Astrocyte (in vitro differentiated cells and primary cell): ENCODE data around the gene JMJD6. TPM values are rescaled to one million over a fixed set of nuclear protein-coding genes. Genes with fewer than 3 reads are reported as not detected.

Experiments
- DNase-seq: peaks from one replicate; pipeline ENCODE4 v3.0.0-alpha.2; 2010; ENCODE audit warnings: low read depth
- FAIRE-seq: peaks from 2 replicates; lab custom pipeline; 2011; peaks lifted over from hg19 to GRCh38; lab: Jason Lieb, UNC
- H2AFZ ChIP-seq: 2 replicates; pipeline ENCODE4 v1.6.0; 2012; ENCODE audit warnings: low read depth, low read length, inconsistent platforms
- H3K27ac ChIP-seq: 2 replicates; pipeline ENCODE4 v1.5.1; 2011; ENCODE audit warnings: low read depth, low read length, inconsistent platforms
- H3K27me3 ChIP-seq: 2 replicates; pipeline ENCODE4 v1.6.0; 2011; ENCODE audit warnings: low read length, inconsistent platforms; ENCODE audit not compliant: insufficient read depth
- H3K36me3 ChIP-seq: 2 replicates; pipeline ENCODE4 v1.5.1; 2011; ENCODE audit warnings: low read length, inconsistent platforms; ENCODE audit not compliant: insufficient read depth
- H3K4me1 ChIP-seq: 2 replicates; pipeline ENCODE4 v1.5.1; 2011; ENCODE audit warnings: low read length, inconsistent platforms; ENCODE audit not compliant: insufficient read depth
- H3K4me2 ChIP-seq: 2 replicates; pipeline ENCODE4 v1.6.0; 2012; ENCODE audit warnings: low read length, inconsistent platforms
- H3K4me3 ChIP-seq: 2 replicates; pipeline ENCODE4 v1.5.1; 2011; ENCODE audit warnings: low read depth, mild to moderate bottlenecking, low read length, inconsistent platforms; ENCODE audit not compliant: insufficient read depth
- H3K79me2 ChIP-seq: 2 replicates; pipeline ENCODE4 v1.6.0; 2012; ENCODE audit warnings: mild to moderate bottlenecking, low read length, inconsistent platforms; ENCODE audit not compliant: insufficient read depth
- H3K9ac ChIP-seq: 2 replicates; pipeline ENCODE4 v1.6.0; 2012; ENCODE audit warnings: mild to moderate bottlenecking, low read length, inconsistent platforms
- H3K9me3 ChIP-seq: 2 replicates; pipeline ENCODE4 v1.5.1; 2012; ENCODE audit warnings: low read depth, mild to moderate bottlenecking, low read length, inconsistent platforms; ENCODE audit not compliant: insufficient read depth
- H4K20me1 ChIP-seq: 2 replicates; pipeline ENCODE4 v1.6.0; 2012; ENCODE audit warnings: low read length, inconsistent platforms; ENCODE audit not compliant: insufficient read depth
- H3K27ac Mint-ChIP-seq: one replicate; pipeline ENCODE4 v1.8.0; 2021; ENCODE audit warnings: mild to moderate bottlenecking, mixed read lengths; ENCODE audit not compliant: unreplicated experiment
- H3K27me3 Mint-ChIP-seq: one replicate; pipeline ENCODE4 v1.8.0; 2021; ENCODE audit warnings: low read depth, mixed read lengths; ENCODE audit not compliant: unreplicated experiment
- H3K36me3 Mint-ChIP-seq: one replicate; pipeline ENCODE4 v1.8.0; 2021; ENCODE audit warnings: low read depth, mixed read lengths; ENCODE audit not compliant: unreplicated experiment
- H3K4me1 Mint-ChIP-seq: one replicate; pipeline ENCODE4 v1.8.0; 2021; ENCODE audit warnings: low read depth, mixed read lengths; ENCODE audit not compliant: unreplicated experiment
- H3K4me3 Mint-ChIP-seq: one replicate; pipeline ENCODE4 v1.8.0; 2021; ENCODE audit warnings: mild to moderate bottlenecking, moderate library complexity, mixed read lengths; ENCODE audit not compliant: unreplicated experiment
- H3K9me3 Mint-ChIP-seq: one replicate; pipeline ENCODE4 v1.8.0; 2021; ENCODE audit warnings: mild to moderate bottlenecking, mixed read lengths; ENCODE audit not compliant: unreplicated experiment
- CTCF ChIP-seq: IDR thresholded peaks from 2 replicates; pipeline ENCODE4 v1.5.1; 2011; ENCODE audit warnings: low read depth, mild to moderate bottlenecking, inconsistent platforms, low read length, moderate library complexity; ENCODE audit not compliant: insufficient read depth
- EZH2 ChIP-seq: IDR thresholded peaks from 2 replicates; pipeline ENCODE4 v1.6.1; 2012; ENCODE audit warnings: mild to moderate bottlenecking, low read length, inconsistent platforms; ENCODE audit not compliant: insufficient read depth
- total RNA-seq: library from RNA; stranded (reverse); gene quantifications from 2 replicates; pipeline ENCODE4 v1.2.1, GENCODE V29; 2021

JMJD6 gene
- total RNA-seq, 1 donor from 2014 or later, result 45.5 TPM

- Histone ChIP-seq H3K36me3 (peaks cover 3% of the 10 kb centered on the region), H3K9me3 (no peaks in the 10 kb centered on the region), H3K4me3 (no peak overlapping the region), H3K27me3 (no peaks in the 10 kb centered on the region), H4K20me1 (no peaks in the 10 kb centered on the region), H3K4me1 (no peaks in the 10 kb centered on the region), H3K27ac (no peak overlapping the region), H3K9ac (no peak overlapping the region), H2AFZ (no peak overlapping the region), H3K79me2 (no peaks in the 10 kb centered on the region), H3K4me2 (no peak overlapping the region)
- FAIRE-seq (no peak), DNase-seq (no peak)
- Mint-ChIP-seq H3K9me3 (no peaks in the 10 kb centered on the region), H3K4me1 (peaks cover 2% of the 10 kb centered on the region), H3K27me3 (no peaks in the 10 kb centered on the region), H3K27ac (no peak overlapping the region), H3K36me3 (peaks cover 13% of the 10 kb centered on the region), H3K4me3 (no peak overlapping the region)
- TF ChIP-seq EZH2, result no peak
- TF ChIP-seq CTCF, result no peak
Observed at GRCh38 chr17:76755285-76755684, 28.9 kb upstream of the JMJD6 start.

- Mint-ChIP-seq H3K27me3 (no peaks in the 10 kb centered on the region), H3K4me3 (no peak overlapping the region), H3K27ac (no peak overlapping the region), H3K9me3 (no peaks in the 10 kb centered on the region), H3K4me1 (peaks cover 2% of the 10 kb centered on the region), H3K36me3 (peaks cover 15% of the 10 kb centered on the region)
- Histone ChIP-seq H3K9ac (no peak overlapping the region), H3K27ac (no peak overlapping the region), H3K27me3 (no peaks in the 10 kb centered on the region), H3K4me1 (no peaks in the 10 kb centered on the region), H3K9me3 (no peaks in the 10 kb centered on the region), H3K4me2 (no peak overlapping the region), H3K79me2 (no peaks in the 10 kb centered on the region), H2AFZ (no peak overlapping the region), H3K4me3 (no peak overlapping the region), H3K36me3 (no peaks in the 10 kb centered on the region), H4K20me1 (no peaks in the 10 kb centered on the region)
- TF ChIP-seq CTCF, result no peak
- TF ChIP-seq EZH2, result no peak
- DNase-seq, result no peak
- FAIRE-seq, result no peak
Observed at GRCh38 chr17:76753061-76753961, 26.9 kb upstream of the JMJD6 start.

- TF ChIP-seq EZH2, result no peak
- Mint-ChIP-seq H3K4me1 (peaks cover 2% of the 10 kb centered on the region), H3K27ac (no peak overlapping the region), H3K9me3 (no peaks in the 10 kb centered on the region), H3K4me3 (no peak overlapping the region), H3K36me3 (peaks cover 16% of the 10 kb centered on the region), H3K27me3 (no peaks in the 10 kb centered on the region)
- Histone ChIP-seq H3K9me3 (no peaks in the 10 kb centered on the region), H3K27me3 (no peaks in the 10 kb centered on the region), H3K36me3 (no peaks in the 10 kb centered on the region), H3K4me2 (no peak overlapping the region), H3K4me1 (no peaks in the 10 kb centered on the region), H2AFZ (no peak overlapping the region), H3K79me2 (no peaks in the 10 kb centered on the region), H3K4me3 (no peak overlapping the region), H3K27ac (no peak overlapping the region), H4K20me1 (no peaks in the 10 kb centered on the region), H3K9ac (no peak overlapping the region)
- FAIRE-seq (no peak), DNase-seq (no peak)
Observed at GRCh38 chr17:76752006-76752405, 25.6 kb upstream of the JMJD6 start.
